Ramos (cell line): ENCODE results near the gene CHST14.

Source experiments
- in situ Hi-C: fragments of 300-500 bp; cut with MboI; formaldehyde crosslinking; loops from one replicate; pipeline ENCODE4 v1.14.3; 2022; ENCODE audit warnings: low sequenced_read_pairs; ENCODE audit not compliant: unreplicated experiment

CHST14 gene

GRCh38 chr15:40486066-40486770 lies 15.4 kb downstream of the CHST14 start:
- in situ Hi-C loops, result no loop called here

GRCh38 chr15:40487816-40488682 lies 17.3 kb downstream of the CHST14 start:
- in situ Hi-C loops, result no loop called here

GRCh38 chr15:40489274-40490175 lies 18.7 kb downstream of the CHST14 start:
- in situ Hi-C loops, result no loop called here

GRCh38 chr15:40493089-40493840 lies 22.5 kb downstream of the CHST14 start:
- in situ Hi-C loops, result no loop called here

GRCh38 chr15:40495516-40495915 lies 24.7 kb downstream of the CHST14 start:
- in situ Hi-C loops, result no loop called here

GRCh38 chr15:40498418-40498817 lies 27.6 kb downstream of the CHST14 start:
- in situ Hi-C loops, result no loop called here

GRCh38 chr15:40498891-40499290 lies 28.1 kb downstream of the CHST14 start:
- in situ Hi-C loops, result no loop called here

- in situ Hi-C loops, result no loop called here
Measured at GRCh38 chr15:40499931-40500330, 29.1 kb downstream of the CHST14 start.

GRCh38 chr15:40500568-40501330 lies 30.0 kb downstream of the CHST14 start:
- in situ Hi-C loops, result no loop called here

GRCh38 chr15:40501487-40501886 lies 30.7 kb downstream of the CHST14 start:
- in situ Hi-C loops, result no loop called here

- in situ Hi-C loops, result no loop called here
Measured at GRCh38 chr15:40506964-40507571, 36.3 kb downstream of the CHST14 start.

- in situ Hi-C loops, result no loop called here
Measured at GRCh38 chr15:40508216-40508615, 37.4 kb downstream of the CHST14 start.

- in situ Hi-C loops, result no loop called here
Measured at GRCh38 chr15:40510201-40510600, 39.4 kb downstream of the CHST14 start.

GRCh38 chr15:40511093-40511471 lies 40.3 kb downstream of the CHST14 start:
- in situ Hi-C loops, result no loop called here

GRCh38 chr15:40511472-40512133 lies 40.8 kb downstream of the CHST14 start:
- in situ Hi-C loops, result no loop called here

- in situ Hi-C loops, result no loop called here
Measured at GRCh38 chr15:40512440-40512839, 41.7 kb downstream of the CHST14 start.

- in situ Hi-C loops, result no loop called here
Measured at GRCh38 chr15:40513609-40514008, 42.8 kb downstream of the CHST14 start.

GRCh38 chr15:40516322-40516721 lies 45.5 kb downstream of the CHST14 start:
- in situ Hi-C loops, result no loop called here
